Measurements from ENCODE around the gene UNC5B. TPM values are rescaled to one million over a fixed set of nuclear protein-coding genes. Genes with fewer than 3 reads are reported as not detected.
A peak's percentile ranks its signal among the peaks of the same experiment; 100 is the strongest.

The UNC5B gene
- polyA plus RNA-seq, 3 donors from 2014 or later: 0.06 to 0.34 TPM; not detected in 1

GRCh38 chr10:71334221-71334791 is 121.9 kb downstream of the UNC5B start:
- Mint-ChIP-seq H3K9me3 (no peaks in the 10 kb centered on the region), H3K27ac (no peak overlapping the region), H3K36me3 (peaks cover 0 to 9% (median 8%) of the 10 kb centered on the region in 3 donors), H3K4me3 (no peak overlapping the region), H3K4me1 (peaks cover 0 to 3% of the 10 kb centered on the region in 2 donors), H3K27me3 (ENCODE audit: low read depth in 3 of 3) (peaks cover 0 to 5% (median 2%) of the 10 kb centered on the region in 3 donors)
- DNase-seq: no peak

- Mint-ChIP-seq H3K4me3 (no peak overlapping the region), H3K27me3 (ENCODE audit: low read depth in 3 of 3) (peaks cover 0 to 5% (median 2%) of the 10 kb centered on the region in 3 donors), H3K4me1 (peaks cover 0 to 3% of the 10 kb centered on the region in 2 donors), H3K9me3 (no peaks in the 10 kb centered on the region), H3K27ac (peak overlapping the region in 2 of 6 donors; percentile 17 to 64), H3K36me3 (peaks cover 0 to 14% (median 8%) of the 10 kb centered on the region in 3 donors)
- DNase-seq: no peak
Observed at GRCh38 chr10:71335173-71335708, 122.9 kb downstream of the UNC5B start.

GRCh38 chr10:71336632-71337031 is 124.3 kb downstream of the UNC5B start:
- Mint-ChIP-seq H3K4me3 (no peak overlapping the region), H3K27ac (no peak overlapping the region), H3K4me1 (peaks cover 0 to 3% of the 10 kb centered on the region in 2 donors), H3K36me3 (peaks cover 0 to 8% (median 8%) of the 10 kb centered on the region in 3 donors), H3K9me3 (no peaks in the 10 kb centered on the region), H3K27me3 (ENCODE audit: low read depth in 3 of 3) (peaks cover 0 to 5% (median 0%) of the 10 kb centered on the region in 3 donors)
- no peak for DNase-seq

DNA sequence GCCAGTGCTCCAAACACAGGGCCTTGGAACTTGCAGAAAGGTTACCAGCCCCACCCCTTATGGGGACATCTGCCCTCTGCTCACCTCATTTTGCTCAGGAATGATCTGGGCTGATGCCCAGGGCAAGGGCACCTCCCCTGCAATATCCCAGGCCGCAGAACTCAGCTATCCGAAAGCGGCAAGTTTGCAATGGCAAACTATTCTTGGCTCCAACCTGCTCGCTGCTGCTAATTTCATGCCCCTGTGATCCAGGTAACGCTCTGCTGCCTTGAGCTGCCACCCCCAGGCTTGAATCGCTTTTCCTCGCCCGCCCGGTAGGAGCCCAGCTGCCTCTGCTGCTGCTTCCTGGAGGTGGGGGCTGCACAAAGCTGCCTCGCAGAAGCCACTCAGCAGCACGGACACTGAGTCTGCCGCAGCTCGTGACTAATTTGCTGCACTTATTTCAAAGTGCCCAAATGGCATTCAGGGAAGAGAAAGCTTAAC is 124.9 kb downstream of the UNC5B start:
- no peak for DNase-seq
- H3K36me3 Mint-ChIP-seq: peaks cover 0 to 8% (median 8%) of the 10 kb centered on the region in 3 donors
- no peak overlapping the region for H3K4me3 Mint-ChIP-seq
- peaks cover 0 to 3% of the 10 kb centered on the region in 2 donors for H3K4me1 Mint-ChIP-seq
- peaks cover 0 to 5% (median 0%) of the 10 kb centered on the region in 3 donors for H3K27me3 Mint-ChIP-seq (ENCODE audit: low read depth in 3 of 3)
- H3K9me3 Mint-ChIP-seq: no peaks in the 10 kb centered on the region
- H3K27ac Mint-ChIP-seq: no peak overlapping the region

- Mint-ChIP-seq H3K4me3 (no peak overlapping the region), H3K4me1 (peaks cover 0 to 3% of the 10 kb centered on the region in 2 donors), H3K27me3 (ENCODE audit: low read depth in 3 of 3) (peaks cover 0 to 5% (median 0%) of the 10 kb centered on the region in 3 donors), H3K9me3 (no peaks in the 10 kb centered on the region), H3K36me3 (peaks cover 0 to 8% (median 4%) of the 10 kb centered on the region in 3 donors), H3K27ac (no peak overlapping the region)
- DNase-seq: no peak
Observed at GRCh38 chr10:71338728-71339495, 126.5 kb downstream of the UNC5B start.

DNA sequence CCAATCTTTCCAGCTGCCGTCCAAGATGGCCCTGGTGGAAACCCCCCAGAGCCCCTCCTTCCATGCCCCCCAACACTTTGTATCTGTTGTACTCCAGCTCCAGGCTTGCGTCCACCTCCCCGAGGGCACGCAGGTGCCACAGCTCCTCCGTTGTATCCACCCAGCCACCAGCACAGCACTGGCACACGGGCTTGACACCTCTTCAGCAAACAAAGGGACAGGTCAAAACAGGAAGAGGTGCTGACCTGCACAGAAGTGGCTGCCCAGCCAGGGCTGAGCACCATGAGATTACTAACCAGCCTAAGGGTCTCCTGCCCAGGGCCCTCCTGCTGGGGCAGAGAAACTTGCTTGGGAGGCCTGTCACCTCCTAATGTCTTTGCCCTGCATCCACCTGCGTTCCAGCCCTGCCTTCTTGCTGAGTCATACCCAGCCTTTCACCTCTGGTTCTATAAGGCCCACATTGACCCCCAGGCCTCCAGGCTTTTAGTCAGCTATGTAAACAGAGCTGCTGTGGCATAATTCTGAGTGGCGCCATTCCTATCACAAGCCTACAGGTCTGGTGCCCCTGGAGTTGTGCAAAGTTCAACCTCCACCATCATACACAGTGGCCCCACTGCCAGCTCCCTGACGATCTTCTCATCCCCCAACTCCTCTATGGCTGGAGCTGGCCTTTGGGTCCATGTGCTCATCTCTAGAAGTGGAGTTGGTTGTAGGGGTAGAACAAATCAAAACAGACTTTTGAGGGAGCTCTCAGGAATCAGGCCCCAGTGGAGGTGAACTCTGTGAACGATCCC is 127.6 kb downstream of the UNC5B start:
- Mint-ChIP-seq H3K27ac (no peak overlapping the region), H3K4me1 (no peaks in the 10 kb centered on the region), H3K9me3 (no peaks in the 10 kb centered on the region), H3K36me3 (peaks cover 0 to 9% (median 5%) of the 10 kb centered on the region in 3 donors), H3K27me3 (ENCODE audit: low read depth in 3 of 3) (peaks cover 0 to 4% (median 0%) of the 10 kb centered on the region in 3 donors), H3K4me3 (no peak overlapping the region)
- DNase-seq: no peak

DNA sequence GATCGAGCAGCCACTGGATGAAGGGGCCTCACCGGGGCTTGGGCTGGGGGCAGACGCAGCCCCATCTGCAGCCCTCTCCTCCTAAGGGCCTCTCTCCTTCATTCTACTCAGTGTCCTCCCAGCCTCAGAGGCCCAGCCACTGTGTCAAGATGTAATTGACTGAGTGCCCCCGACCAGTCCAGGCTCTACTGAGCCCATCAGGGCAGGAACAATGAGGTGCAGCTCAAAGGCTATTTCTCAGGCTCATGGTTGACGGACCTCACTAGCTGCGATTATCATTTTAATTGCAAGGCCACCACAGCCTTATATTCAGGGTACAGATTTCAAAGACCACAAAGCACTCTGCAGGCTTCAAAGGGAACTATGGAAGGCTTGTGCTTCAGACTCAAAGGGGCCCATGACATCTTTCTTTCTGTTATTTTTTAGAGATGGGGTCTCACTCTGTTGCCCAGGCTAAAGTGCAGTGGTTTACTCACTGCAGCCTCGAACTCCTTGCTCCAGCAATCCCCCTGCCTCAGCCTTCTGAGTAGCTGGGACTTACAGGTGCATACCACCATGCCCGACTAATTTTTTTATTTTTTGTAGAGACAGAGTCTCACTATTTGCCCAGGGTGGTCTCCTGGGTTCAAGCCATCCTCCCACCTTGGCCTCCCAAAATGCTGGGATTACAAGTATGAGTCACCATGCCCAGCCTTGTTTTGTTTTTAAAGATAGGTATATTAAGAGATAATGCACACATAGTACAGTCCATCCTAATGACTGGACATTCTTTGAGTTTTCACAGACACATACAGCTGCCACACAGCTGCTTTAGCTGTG is 130.4 kb downstream of the UNC5B start:
- H3K27me3 Mint-ChIP-seq (ENCODE audit: low read depth in 3 of 3): no peaks in the 10 kb centered on the region
- peak overlapping the region in 2 of 6 donors; percentile 34 to 52 for H3K27ac Mint-ChIP-seq
- DNase-seq: no peak
- peaks cover 0 to 5% (median 5%) of the 10 kb centered on the region in 3 donors for H3K36me3 Mint-ChIP-seq
- no peak overlapping the region for H3K4me3 Mint-ChIP-seq
- no peaks in the 10 kb centered on the region for H3K9me3 Mint-ChIP-seq
- H3K4me1 Mint-ChIP-seq: no peaks in the 10 kb centered on the region

GRCh38 chr10:71343392-71343773 is 131.0 kb downstream of the UNC5B start:
- Mint-ChIP-seq H3K4me3 (no peak overlapping the region), H3K27ac (peak overlapping the region in 1 of 6 donors; percentile 52), H3K27me3 (ENCODE audit: low read depth in 3 of 3) (no peaks in the 10 kb centered on the region), H3K36me3 (peaks cover 0 to 5% (median 5%) of the 10 kb centered on the region in 3 donors), H3K9me3 (no peaks in the 10 kb centered on the region), H3K4me1 (no peaks in the 10 kb centered on the region)
- no peak for DNase-seq

GRCh38 chr10:71344154-71344925 is 132.0 kb downstream of the UNC5B start:
- Mint-ChIP-seq H3K27ac (no peak overlapping the region), H3K27me3 (ENCODE audit: low read depth in 3 of 3) (no peaks in the 10 kb centered on the region), H3K4me1 (no peaks in the 10 kb centered on the region), H3K4me3 (no peak overlapping the region), H3K9me3 (no peaks in the 10 kb centered on the region), H3K36me3 (peaks cover 0 to 5% (median 5%) of the 10 kb centered on the region in 3 donors)
- DNase-seq: no peak

GRCh38 chr10:71344993-71345480 is 132.7 kb downstream of the UNC5B start:
- Mint-ChIP-seq H3K4me3 (no peak overlapping the region), H3K27me3 (ENCODE audit: low read depth in 3 of 3) (no peaks in the 10 kb centered on the region), H3K36me3 (peaks cover 0 to 5% (median 4%) of the 10 kb centered on the region in 3 donors), H3K27ac (no peak overlapping the region), H3K9me3 (no peaks in the 10 kb centered on the region), H3K4me1 (no peaks in the 10 kb centered on the region)
- no peak for DNase-seq

GRCh38 chr10:71345694-71346093 is 133.3 kb downstream of the UNC5B start:
- Mint-ChIP-seq H3K36me3 (peaks cover 0 to 5% (median 4%) of the 10 kb centered on the region in 3 donors), H3K4me1 (no peaks in the 10 kb centered on the region), H3K27ac (no peak overlapping the region), H3K9me3 (no peaks in the 10 kb centered on the region), H3K4me3 (no peak overlapping the region), H3K27me3 (ENCODE audit: low read depth in 3 of 3) (no peaks in the 10 kb centered on the region)
- DNase-seq: no peak

- no peaks in the 10 kb centered on the region for H3K9me3 Mint-ChIP-seq
- no peaks in the 10 kb centered on the region for H3K4me1 Mint-ChIP-seq
- no peaks in the 10 kb centered on the region for H3K27me3 Mint-ChIP-seq (ENCODE audit: low read depth in 3 of 3)
- no peak overlapping the region for H3K27ac Mint-ChIP-seq
- H3K4me3 Mint-ChIP-seq: no peak overlapping the region
- peaks cover 0 to 5% (median 4%) of the 10 kb centered on the region in 3 donors for H3K36me3 Mint-ChIP-seq
- DNase-seq: no peak
Observed at GRCh38 chr10:71346731-71347130, 134.4 kb downstream of the UNC5B start.
